ENCODE data around the gene SPON1.
"Not testable (repeated sequence)": the region's sequence is repeated elsewhere in the genome, so short reads cannot be mapped to it uniquely, and the experiment has no call there.

Gene SPON1

GRCh38 chr11:14088861-14089260 is 126.3 kb downstream of the SPON1 start:
- not testable (repeated sequence) for DNase-seq

DNA sequence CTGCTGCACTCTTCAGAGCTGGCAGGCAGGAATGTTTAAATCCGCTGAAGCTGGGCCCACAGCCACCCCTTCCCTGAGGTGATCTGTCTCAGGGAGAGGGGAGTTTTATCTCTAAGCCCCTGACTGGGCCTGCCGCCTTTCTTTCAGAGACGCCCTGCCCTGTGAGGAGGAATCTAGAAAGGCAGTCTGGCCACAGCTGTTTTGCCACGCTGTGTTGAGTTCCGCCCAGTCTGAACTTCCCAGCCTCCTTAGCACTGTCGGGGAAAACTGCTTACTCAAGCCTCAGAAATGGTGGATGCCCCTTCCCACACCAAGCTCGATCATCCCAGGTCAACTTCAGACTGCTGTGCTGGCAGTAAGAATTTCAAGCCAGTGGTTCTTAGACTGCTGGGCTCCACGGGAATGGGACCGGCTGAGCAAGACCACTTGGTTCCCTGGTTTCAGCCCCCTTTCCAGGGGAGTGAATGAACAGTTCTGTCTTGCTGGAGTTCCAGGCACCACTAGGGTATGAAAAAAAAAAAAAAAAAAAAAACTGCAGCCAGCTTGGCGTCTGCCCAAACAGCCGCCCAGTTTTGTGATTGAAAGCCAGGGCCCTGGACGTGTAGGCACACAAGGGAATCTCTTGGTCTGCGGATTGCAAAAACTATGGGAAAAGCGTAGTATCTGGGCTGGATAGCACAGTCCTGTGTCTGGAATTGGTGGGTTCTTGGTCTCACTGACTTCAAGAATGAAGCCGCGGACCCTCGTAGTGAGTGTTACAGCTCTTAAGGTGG is 127.4 kb downstream of the SPON1 start:
- DNase-seq: no peak

GRCh38 chr11:14090631-14091030 is 128.1 kb downstream of the SPON1 start:
- DNase-seq: not testable (repeated sequence)

- DNase-seq: no peak
Observed at GRCh38 chr11:14093065-14093464, 130.5 kb downstream of the SPON1 start.

GRCh38 chr11:14094481-14095037 is 132.0 kb downstream of the SPON1 start:
- no peak for DNase-seq

- peak; percentile 10 for DNase-seq
Observed at GRCh38 chr11:14095882-14096281, 133.4 kb downstream of the SPON1 start.

- DNase-seq: no peak
Observed at GRCh38 chr11:14096606-14097005, 134.1 kb downstream of the SPON1 start.

DNA sequence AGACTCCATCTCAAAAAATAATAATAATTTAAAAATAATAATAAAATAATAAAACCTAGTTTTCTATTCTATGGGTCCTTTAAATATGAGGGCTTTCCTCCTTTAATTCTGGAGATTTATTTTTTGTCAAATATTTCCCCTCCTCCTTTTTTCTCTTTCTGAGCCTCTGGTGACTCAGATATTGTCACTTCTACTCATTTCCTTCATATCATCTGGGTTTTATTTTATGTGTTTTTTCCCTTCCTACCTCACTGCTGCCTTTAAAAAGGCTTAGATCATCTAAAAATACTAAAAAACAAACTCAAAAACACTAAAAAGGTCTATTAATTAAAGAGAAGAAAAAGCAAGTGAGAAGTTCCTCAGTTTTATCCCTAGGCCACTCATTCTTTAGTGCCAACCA is 138.9 kb downstream of the SPON1 start:
- no peak for DNase-seq

DNA sequence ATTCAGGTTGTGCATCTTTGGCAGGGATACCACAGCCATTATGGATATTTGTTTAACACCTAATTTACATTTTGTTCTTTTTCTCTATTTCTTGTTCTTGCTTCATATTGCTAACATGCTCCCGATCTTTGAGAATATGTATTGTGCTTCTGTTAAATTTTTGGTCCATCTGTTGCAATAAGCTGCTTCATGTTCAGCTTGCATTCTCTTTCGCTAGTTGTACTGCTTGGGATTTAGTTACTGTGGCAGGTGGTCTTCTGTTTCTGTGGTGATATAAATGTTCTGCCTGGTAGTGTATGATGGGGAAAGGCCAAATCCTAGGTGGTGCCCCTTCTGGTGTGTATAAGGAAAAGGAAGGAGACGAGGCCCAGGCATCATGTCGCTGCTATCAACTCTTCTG is 140.2 kb downstream of the SPON1 start:
- DNase-seq: no peak

- no peak for DNase-seq
Observed at GRCh38 chr11:14105446-14105845, 142.9 kb downstream of the SPON1 start.

DNA sequence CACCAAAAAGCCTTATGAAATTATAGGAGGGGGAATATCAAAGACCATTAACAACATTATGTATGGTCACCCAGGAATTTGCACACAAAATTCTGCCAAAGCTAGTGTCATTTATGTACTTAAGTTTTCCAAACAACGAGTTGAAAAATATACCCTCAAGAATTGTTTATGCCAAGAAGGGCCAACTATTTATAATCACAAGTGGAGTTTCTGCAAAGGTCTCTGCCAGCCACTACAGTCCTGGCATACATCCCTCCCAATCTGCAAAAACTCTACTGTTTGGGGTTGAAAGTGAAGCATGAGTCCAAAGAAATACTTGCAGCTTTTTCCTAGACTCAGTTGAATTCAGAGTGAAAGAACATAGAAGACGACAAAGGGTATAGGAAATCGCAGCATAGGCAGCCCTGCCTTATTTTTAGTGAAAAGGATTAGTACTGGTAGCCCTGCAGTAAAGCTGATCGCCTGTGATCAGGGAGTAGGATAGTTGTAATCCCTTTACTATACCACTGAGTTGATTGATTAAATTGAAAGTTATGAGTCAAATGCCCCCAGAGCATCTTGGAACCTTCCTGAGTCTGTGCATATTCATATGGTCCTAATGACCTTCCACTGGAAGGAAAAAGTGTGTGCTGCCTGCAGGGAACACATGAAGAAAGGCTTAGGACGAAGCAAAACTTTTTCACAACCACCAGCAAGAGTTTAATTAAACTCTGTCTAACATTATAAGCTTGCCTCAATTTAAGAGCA is 144.0 kb downstream of the SPON1 start:
- no peak for DNase-seq

DNA sequence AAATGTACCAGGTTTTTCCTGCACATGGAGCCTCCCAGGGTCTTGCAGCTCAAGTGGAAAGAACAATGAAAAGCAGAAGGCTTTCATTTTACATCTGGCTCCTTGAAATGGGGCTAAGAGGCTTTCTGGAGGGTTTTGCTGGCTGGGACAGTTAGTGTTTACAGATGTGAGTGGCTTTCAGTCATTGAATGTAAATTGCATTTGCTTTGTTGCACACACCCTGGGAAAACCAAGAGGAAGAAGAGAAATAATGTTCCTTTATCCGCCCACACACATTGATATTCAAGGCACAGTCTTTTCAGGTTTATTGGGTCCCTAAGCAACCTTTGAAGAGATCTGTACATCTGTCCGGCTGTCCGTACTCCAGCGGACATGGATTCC is 144.5 kb downstream of the SPON1 start:
- no peak for DNase-seq

GRCh38 chr11:14109742-14110141 is 147.2 kb downstream of the SPON1 start:
- DNase-seq: no peak

DNA sequence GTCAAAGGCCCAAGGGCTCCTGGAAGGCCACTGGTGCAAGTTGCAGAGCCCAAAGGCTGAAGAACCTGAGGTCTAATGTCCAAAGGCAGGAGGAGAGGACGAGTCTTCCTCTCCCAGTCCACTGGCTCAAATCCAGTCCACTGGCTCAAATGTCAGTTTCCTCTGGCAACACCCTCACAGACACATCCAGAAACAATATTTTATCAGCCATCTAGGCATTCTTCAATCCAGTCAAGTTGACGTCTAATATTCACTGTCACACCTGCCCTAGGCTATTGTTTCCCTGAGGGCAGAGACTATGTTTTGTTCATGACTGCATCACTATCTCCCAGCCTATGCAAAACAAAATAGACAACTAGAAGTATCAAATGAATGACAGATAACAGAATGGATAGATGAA is 148.1 kb downstream of the SPON1 start:
- no peak for DNase-seq

GRCh38 chr11:14111496-14111895 is 149.0 kb downstream of the SPON1 start:
- no peak for DNase-seq

DNA sequence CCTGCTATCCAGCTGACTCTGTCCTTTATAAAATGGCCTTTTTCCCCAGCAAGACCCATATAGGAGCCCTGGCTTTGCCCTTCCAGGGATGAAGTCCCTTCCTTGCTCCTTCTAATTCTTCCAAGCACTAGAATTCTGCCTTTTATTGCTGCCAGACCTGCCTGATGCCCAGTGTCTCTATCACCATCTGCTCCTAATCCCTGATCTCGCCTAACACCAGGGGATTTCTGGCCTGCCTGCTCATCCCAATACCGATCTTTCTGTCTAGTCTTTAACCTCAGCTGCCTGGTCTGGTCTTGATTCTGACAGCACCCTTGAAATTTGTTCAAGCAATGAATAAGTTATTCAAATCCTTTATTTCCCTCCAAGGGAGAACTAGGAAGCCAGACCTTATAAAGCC is 150.2 kb downstream of the SPON1 start:
- no peak for DNase-seq

GRCh38 chr11:14114269-14114668 is 151.7 kb downstream of the SPON1 start:
- DNase-seq: no peak

- no peak for DNase-seq
Observed at GRCh38 chr11:14114786-14115185, 152.3 kb downstream of the SPON1 start.

GRCh38 chr11:14117632-14118031 is 155.1 kb downstream of the SPON1 start:
- DNase-seq: no peak

DNA sequence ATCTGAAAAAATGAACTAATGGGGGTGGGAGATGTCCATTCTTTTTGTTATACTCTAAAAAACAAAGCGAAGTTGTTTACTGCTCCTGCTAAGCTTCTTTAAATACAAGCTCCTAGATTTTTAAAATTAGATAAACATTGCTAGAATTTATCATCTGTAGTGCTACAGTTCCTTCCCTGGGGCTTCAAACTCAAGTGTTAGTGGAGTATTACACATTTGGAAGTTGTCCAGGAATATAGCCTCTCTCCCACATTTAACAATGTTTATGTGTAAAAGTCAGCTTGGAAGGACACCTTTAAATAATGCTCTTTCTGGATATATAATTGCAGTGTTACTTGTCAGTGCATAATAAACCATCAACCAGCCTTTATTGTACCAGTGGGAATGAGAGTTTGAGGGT is 155.5 kb downstream of the SPON1 start:
- no peak for DNase-seq

GRCh38 chr11:14119357-14119756 is 156.8 kb downstream of the SPON1 start:
- DNase-seq: no peak

- no peak for DNase-seq
Observed at GRCh38 chr11:14124350-14124749, 161.8 kb downstream of the SPON1 start.

DNA sequence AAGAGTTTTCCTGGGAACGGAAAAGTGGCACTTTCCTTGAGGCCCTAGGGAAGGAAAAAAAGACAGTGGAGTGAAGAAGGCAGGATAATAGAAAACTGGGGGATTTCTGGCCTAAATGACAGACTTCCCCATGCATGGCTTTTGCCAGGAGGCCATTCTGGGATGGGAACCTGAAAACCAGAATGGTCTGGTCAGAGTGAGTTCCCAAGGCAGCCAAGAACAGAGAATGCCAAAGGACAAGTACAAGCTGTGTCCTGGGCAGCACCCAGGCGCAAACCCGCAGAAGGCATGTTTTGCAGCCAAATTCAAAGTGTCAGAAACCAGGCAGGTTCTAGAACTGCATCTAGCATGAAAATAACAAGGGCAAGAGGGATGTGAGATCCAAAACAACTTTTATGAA is 162.4 kb downstream of the SPON1 start:
- DNase-seq: no peak

- DNase-seq: no peak
Observed at GRCh38 chr11:14125529-14125928, 163.0 kb downstream of the SPON1 start.

Data from fibroblast of skin of scalp (primary cell).